Measurements from ENCODE around the gene LATS2.

DNA sequence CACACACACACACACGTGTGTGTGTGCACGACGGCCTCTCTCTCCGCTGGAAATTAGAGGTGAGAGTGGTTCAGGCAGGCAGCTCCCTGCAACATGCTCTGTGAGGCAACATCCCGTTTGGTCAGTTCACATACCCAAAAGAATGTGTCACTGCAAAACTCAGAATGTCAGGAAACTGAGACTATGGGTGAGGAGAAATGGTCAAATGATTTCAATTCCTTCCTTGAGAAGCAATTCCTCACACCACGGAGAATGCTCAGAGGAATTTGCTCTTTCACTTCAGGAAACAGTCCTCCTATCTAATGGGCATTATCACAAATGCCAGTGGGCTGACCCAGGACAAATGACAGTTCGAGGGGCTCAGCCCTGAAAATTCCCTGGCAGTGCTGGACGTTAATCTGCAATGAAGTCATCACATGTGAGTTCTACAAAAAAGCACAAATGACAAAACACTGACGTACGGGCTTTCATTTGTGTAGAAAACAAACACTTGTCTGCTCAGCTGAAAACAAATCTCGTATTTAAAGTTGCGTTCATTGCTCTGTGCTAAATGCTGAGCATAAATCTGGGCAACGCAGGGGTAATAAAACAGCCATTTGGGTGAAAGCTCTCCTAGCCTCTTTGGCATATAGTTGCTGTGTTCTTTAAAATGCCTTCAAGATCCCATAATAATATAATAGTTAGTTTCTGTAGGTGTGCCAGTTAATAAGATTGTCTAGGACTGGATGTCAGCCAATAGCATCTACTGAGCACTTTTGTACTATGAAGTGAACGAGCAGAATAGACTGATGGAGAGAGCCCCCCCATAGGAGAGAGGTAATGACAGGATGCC, 18.6 kb upstream of the LATS2 start:
- TF ChIP-seq, protein P1, sequence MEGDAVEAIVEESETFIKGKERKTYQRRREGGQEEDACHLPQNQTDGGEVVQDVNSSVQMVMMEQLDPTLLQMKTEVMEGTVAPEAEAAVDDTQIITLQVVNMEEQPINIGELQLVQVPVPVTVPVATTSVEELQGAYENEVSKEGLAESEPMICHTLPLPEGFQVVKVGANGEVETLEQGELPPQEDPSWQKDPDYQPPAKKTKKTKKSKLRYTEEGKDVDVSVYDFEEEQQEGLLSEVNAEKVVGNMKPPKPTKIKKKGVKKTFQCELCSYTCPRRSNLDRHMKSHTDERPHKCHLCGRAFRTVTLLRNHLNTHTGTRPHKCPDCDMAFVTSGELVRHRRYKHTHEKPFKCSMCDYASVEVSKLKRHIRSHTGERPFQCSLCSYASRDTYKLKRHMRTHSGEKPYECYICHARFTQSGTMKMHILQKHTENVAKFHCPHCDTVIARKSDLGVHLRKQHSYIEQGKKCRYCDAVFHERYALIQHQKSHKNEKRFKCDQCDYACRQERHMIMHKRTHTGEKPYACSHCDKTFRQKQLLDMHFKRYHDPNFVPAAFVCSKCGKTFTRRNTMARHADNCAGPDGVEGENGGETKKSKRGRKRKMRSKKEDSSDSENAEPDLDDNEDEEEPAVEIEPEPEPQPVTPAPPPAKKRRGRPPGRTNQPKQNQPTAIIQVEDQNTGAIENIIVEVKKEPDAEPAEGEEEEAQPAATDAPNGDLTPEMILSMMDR (IDR thresholded peaks at IDR 0.05 in 2 of 3, conservative IDR thresholded peaks at IDR 0.05 in 1 of 3; ENCODE audit: borderline replicate concordance in 1 of 3, insufficient read depth in 1 of 3, low read depth in 2 of 3, low read length in 2 of 3), result no peak
- TF ChIP-seq JUND (IDR thresholded peaks at IDR 0.05) (no peak), ELF1 (IDR thresholded peaks at IDR 0.05; ENCODE audit: borderline replicate concordance, low read depth) (no peak), EZH2phosphoT487 (IDR thresholded peaks at IDR 0.05; ENCODE audit: borderline replicate concordance) (no peak), POLR2A (IDR thresholded peaks at IDR 0.05; ENCODE audit: borderline replicate concordance, extremely low read depth, insufficient read depth, insufficient read length) (no peak), SP1 (IDR thresholded peaks at IDR 0.05; ENCODE audit: low read depth) (no peak), EZH2 (IDR thresholded peaks at IDR 0.05) (no peak), EGR1 (IDR thresholded peaks at IDR 0.05; ENCODE audit: low read depth) (no peak), POLR2AphosphoS5 (IDR thresholded peaks at IDR 0.05; ENCODE audit: low read depth, low read length) (no peak)
- TF ChIP-seq, protein P2, sequence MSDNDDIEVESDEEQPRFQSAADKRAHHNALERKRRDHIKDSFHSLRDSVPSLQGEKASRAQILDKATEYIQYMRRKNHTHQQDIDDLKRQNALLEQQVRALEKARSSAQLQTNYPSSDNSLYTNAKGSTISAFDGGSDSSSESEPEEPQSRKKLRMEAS (IDR thresholded peaks at IDR 0.05), result no peak
- TF ChIP-seq, protein P3, sequence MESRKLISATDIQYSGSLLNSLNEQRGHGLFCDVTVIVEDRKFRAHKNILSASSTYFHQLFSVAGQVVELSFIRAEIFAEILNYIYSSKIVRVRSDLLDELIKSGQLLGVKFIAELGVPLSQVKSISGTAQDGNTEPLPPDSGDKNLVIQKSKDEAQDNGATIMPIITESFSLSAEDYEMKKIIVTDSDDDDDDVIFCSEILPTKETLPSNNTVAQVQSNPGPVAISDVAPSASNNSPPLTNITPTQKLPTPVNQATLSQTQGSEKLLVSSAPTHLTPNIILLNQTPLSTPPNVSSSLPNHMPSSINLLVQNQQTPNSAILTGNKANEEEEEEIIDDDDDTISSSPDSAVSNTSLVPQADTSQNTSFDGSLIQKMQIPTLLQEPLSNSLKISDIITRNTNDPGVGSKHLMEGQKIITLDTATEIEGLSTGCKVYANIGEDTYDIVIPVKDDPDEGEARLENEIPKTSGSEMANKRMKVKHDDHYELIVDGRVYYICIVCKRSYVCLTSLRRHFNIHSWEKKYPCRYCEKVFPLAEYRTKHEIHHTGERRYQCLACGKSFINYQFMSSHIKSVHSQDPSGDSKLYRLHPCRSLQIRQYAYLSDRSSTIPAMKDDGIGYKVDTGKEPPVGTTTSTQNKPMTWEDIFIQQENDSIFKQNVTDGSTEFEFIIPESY (IDR thresholded peaks at IDR 0.05; ENCODE audit: extremely low read depth, insufficient replicate concordance, low read length), result no peak
- TF ChIP-seq, protein P4, sequence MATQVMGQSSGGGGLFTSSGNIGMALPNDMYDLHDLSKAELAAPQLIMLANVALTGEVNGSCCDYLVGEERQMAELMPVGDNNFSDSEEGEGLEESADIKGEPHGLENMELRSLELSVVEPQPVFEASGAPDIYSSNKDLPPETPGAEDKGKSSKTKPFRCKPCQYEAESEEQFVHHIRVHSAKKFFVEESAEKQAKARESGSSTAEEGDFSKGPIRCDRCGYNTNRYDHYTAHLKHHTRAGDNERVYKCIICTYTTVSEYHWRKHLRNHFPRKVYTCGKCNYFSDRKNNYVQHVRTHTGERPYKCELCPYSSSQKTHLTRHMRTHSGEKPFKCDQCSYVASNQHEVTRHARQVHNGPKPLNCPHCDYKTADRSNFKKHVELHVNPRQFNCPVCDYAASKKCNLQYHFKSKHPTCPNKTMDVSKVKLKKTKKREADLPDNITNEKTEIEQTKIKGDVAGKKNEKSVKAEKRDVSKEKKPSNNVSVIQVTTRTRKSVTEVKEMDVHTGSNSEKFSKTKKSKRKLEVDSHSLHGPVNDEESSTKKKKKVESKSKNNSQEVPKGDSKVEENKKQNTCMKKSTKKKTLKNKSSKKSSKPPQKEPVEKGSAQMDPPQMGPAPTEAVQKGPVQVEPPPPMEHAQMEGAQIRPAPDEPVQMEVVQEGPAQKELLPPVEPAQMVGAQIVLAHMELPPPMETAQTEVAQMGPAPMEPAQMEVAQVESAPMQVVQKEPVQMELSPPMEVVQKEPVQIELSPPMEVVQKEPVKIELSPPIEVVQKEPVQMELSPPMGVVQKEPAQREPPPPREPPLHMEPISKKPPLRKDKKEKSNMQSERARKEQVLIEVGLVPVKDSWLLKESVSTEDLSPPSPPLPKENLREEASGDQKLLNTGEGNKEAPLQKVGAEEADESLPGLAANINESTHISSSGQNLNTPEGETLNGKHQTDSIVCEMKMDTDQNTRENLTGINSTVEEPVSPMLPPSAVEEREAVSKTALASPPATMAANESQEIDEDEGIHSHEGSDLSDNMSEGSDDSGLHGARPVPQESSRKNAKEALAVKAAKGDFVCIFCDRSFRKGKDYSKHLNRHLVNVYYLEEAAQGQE (IDR thresholded peaks at IDR 0.05; ENCODE audit: low read depth), result no peak
- TF ChIP-seq, protein P5, sequence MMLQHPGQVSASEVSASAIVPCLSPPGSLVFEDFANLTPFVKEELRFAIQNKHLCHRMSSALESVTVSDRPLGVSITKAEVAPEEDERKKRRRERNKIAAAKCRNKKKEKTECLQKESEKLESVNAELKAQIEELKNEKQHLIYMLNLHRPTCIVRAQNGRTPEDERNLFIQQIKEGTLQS (IDR thresholded peaks at IDR 0.05), result no peak

All from HCT116 (cell line).